CMK (cell line): ENCODE measurements around the gene ZNF330.
A peak's percentile ranks its signal among the peaks of the same experiment; 100 is the strongest.
"Not testable (repeated sequence)": the region's sequence is repeated elsewhere in the genome, so short reads cannot be mapped to it uniquely, and the experiment has no call there.

ENCODE experiments used
- DNase-seq: peaks from one replicate; pipeline ENCODE4 v3.0.0-alpha.2; 2010; ENCODE audit warnings: low read depth

ZNF330 gene

GRCh38 chr4:141220691-141221659, at the start of gene ZNF330:
TSS of gene ZNF330 (plus strand) at chr4:141220895. CDS start at chr4:141222372, 1,477 bp downstream.
- peak; percentile 77 for DNase-seq

- DNase-seq = no peak
These were observed 46.2 kb upstream of the ZNF330 start for GRCh38 chr4:141174457-141174856.

GRCh38 chr4:141177171-141177570, 43.5 kb upstream of the ZNF330 start:
- no peak for DNase-seq

- no peak for DNase-seq
These were observed 41.0 kb upstream of the ZNF330 start for GRCh38 chr4:141179474-141180373.

GRCh38 chr4:141180991-141181761, 39.5 kb upstream of the ZNF330 start:
- no peak for DNase-seq

GRCh38 chr4:141183491-141183890, 37.2 kb upstream of the ZNF330 start:
- not testable (repeated sequence) for DNase-seq

GRCh38 chr4:141192564-141192963, 28.1 kb upstream of the ZNF330 start:
- no peak for DNase-seq

- DNase-seq = no peak
These were observed 27.1 kb upstream of the ZNF330 start for GRCh38 chr4:141193516-141194034.

- no peak for DNase-seq
These were observed 25.5 kb upstream of the ZNF330 start for GRCh38 chr4:141195095-141195707.

GRCh38 chr4:141196227-141196933, 24.3 kb upstream of the ZNF330 start:
- no peak for DNase-seq

- no peak for DNase-seq
These were observed 12.7 kb upstream of the ZNF330 start for GRCh38 chr4:141207961-141208360.

- DNase-seq = no peak
These were observed 10.5 kb upstream of the ZNF330 start for GRCh38 chr4:141210168-141210567.

- DNase-seq = no peak
These were observed 7.1 kb upstream of the ZNF330 start for GRCh38 chr4:141213550-141213991.

- DNase-seq = no peak
These were observed 5.7 kb upstream of the ZNF330 start for GRCh38 chr4:141215030-141215429.

- no peak for DNase-seq
These were observed 4.5 kb upstream of the ZNF330 start for GRCh38 chr4:141216002-141216761.

GRCh38 chr4:141220271-141220670, 424 bp upstream of the ZNF330 start:
- no peak for DNase-seq

- no peak for DNase-seq
These were observed 2.7 kb downstream of the ZNF330 start for GRCh38 chr4:141223418-141223817.

- not testable (repeated sequence) for DNase-seq
These were observed 6.6 kb downstream of the ZNF330 start for GRCh38 chr4:141227280-141227679.

GRCh38 chr4:141229408-141230101, 8.9 kb downstream of the ZNF330 start:
- DNase-seq = no peak
